A549 (cell line): ENCODE results near the gene ZBTB43. TPM values are rescaled to one million over a fixed set of nuclear protein-coding genes. Genes with fewer than 3 reads are reported as not detected.
A peak's percentile ranks its signal among the peaks of the same experiment; 100 is the strongest.

Source experiments
- ATAC-seq, 2 experiments: fragments of 200-7000 bp in 1 of 2; fragments of >200 bp in 1 of 2; cut with Nextera tagmentation in 1 of 2; cut with Tn5 transposase in 1 of 2; 3 replicates each; pipeline versions ENCODE4 v1.8.0 to v1.9.1; 2018 to 2020; ENCODE audit warnings: mild to moderate bottlenecking in 1 of 2, moderate library complexity in 1 of 2
- CTCF ChIA-PET: fragments of 300-600 bp; sonication (Branson Sonifier 250); formaldehyde crosslinking; extraction: SDS; loops from one replicate; lab custom pipeline; 2021; ENCODE audit warnings: antibody characterized with exemption, inconsistent platforms; lab: Yijun Ruan, JAX
- POLR2A ChIA-PET: fragments of 350-600 bp; formaldehyde crosslinking; extraction: SDS; loops from one replicate; lab custom pipeline; 2021; ENCODE audit warnings: antibody characterized with exemption, inconsistent platforms; lab: Yijun Ruan, JAX
- DNase-seq, 2 experiments: peaks; one replicate each; pipeline versions ENCODE4 v3.0.0 to v3.0.0-alpha.2; 2011 to 2016; ENCODE audit warnings: low read depth in 1 of 2, low spot score in 1 of 2
- FAIRE-seq: peaks from 2 replicates; lab custom pipeline; 2011; peaks lifted over from hg19 to GRCh38; lab: Jason Lieb, UNC
- H3K27ac ChIP-seq, 2 experiments: fragments of >200 bp; sonication (Bioruptor Twin); formaldehyde crosslinking; 3 replicates each; pipeline ENCODE4 v1.5.1; 2016 to 2017
- H3K4me1 ChIP-seq: fragments of >200 bp; sonication (Bioruptor Twin); formaldehyde crosslinking; 3 replicates; pipeline ENCODE4 v1.6.1; 2016
- H3K4me2 ChIP-seq: fragments of >200 bp; sonication (Bioruptor Twin); formaldehyde crosslinking; 3 replicates; pipeline ENCODE4 v1.6.1; 2016
- H3K4me3 ChIP-seq: fragments of >200 bp; sonication (Bioruptor Twin); formaldehyde crosslinking; 3 replicates; pipeline ENCODE4 v1.5.1; 2016
- H3K9me3 ChIP-seq: fragments of >200 bp; sonication (Bioruptor Twin); formaldehyde crosslinking; 3 replicates; pipeline ENCODE4 v1.6.1; 2016
- CBX8 ChIP-seq: fragments of 200-600 bp; sonication (generic); IDR thresholded peaks from 2 replicates; pipeline ENCODE4 v1.6.1; 2016
- CEBPB ChIP-seq, 2 experiments: fragments of >200 bp in 1 of 2; sonication (Bioruptor Twin) in 1 of 2; formaldehyde crosslinking in 1 of 2; IDR thresholded peaks; 2 replicates each; pipeline ENCODE4 v1.6.1; 2012 to 2016
- FOSL2 ChIP-seq, 2 experiments: fragments of 450-650 bp in 1 of 2; fragments of >200 bp in 1 of 2; sonication (Bioruptor Twin) in 1 of 2; formaldehyde crosslinking; IDR thresholded peaks; 2 replicates each; pipeline versions ENCODE4 v1.5.0 to v1.6.1; 2016 to 2020; ENCODE audit warnings: mild to moderate bottlenecking in 1 of 2, moderate library complexity in 1 of 2
- FOXS1 ChIP-seq: fragments of 250-450 bp; sonication (Bioruptor Pico); IDR thresholded peaks from 2 replicates; pipeline ENCODE4 v1.5.0; 2020; ENCODE audit warnings: mild to moderate bottlenecking, moderate library complexity
- HDAC2 ChIP-seq: fragments of 200-600 bp; sonication (generic); IDR thresholded peaks from 2 replicates; pipeline ENCODE4 v1.6.1; 2016
- HEYL ChIP-seq: fragments of 250-450 bp; sonication (Bioruptor Pico); IDR thresholded peaks from 2 replicates; pipeline ENCODE4 v1.8.0; 2021; ENCODE audit warnings: mild to moderate bottlenecking, moderate library complexity
- JUN ChIP-seq, 2 experiments: fragments of >200 bp; sonication (Bioruptor Twin); formaldehyde crosslinking; IDR thresholded peaks; 2 replicates in 1 of 2; 3 replicates in 1 of 2; pipeline ENCODE4 v1.6.1; 2016 to 2017
- KDM5A ChIP-seq: fragments of 200-600 bp; sonication (generic); IDR thresholded peaks from 2 replicates; pipeline ENCODE4 v1.6.1; 2016; ENCODE audit warnings: antibody characterized with exemption, mild to moderate bottlenecking
- MYC ChIP-seq: IDR thresholded peaks from 2 replicates; pipeline ENCODE4 v1.6.1; 2012; ENCODE audit warnings: mild to moderate bottlenecking, inconsistent platforms, low read length, improper control_type of control experiment, borderline replicate concordance
- SMC3 ChIP-seq: fragments of >200 bp; sonication (Bioruptor Twin); formaldehyde crosslinking; IDR thresholded peaks from 3 replicates; pipeline ENCODE4 v1.6.1; 2018; ENCODE audit warnings: inconsistent platforms
- TFCP2L1 ChIP-seq: fragments of 250-450 bp; sonication (Bioruptor Pico); IDR thresholded peaks from 2 replicates; pipeline ENCODE4 v1.5.0; 2021; ENCODE audit warnings: mild to moderate bottlenecking
- ZFP36 ChIP-seq: fragments of 450-650 bp; IDR thresholded peaks from 2 replicates; pipeline ENCODE4 v1.6.1; 2014; ENCODE audit warnings: borderline replicate concordance; ENCODE audit not compliant: partially characterized antibody
- ZNF302 ChIP-seq: fragments of 250-450 bp; sonication (Bioruptor Pico); IDR thresholded peaks from 2 replicates; pipeline ENCODE4 v1.9.0; 2021; ENCODE audit warnings: inconsistent platforms, mild to moderate bottlenecking, moderate library complexity
- WGBS: methylation state at CpG from one replicate; pipeline ENCODE4 v1.1.6; 2017; ENCODE audit errors: missing lambda C conversion rate; 5-methylcytosine and 5-hydroxymethylcytosine counted together
- polyA plus RNA-seq, 4 experiments: library from polyadenylated mRNA; depleted of rRNA in 3 of 4; stranded (reverse); fragments of >200 nt; fragmentation: RNase III in 1 of 4; extraction: RNeasy Plus Mini Kit Qiagen cat#74134 plus additional on column Dnase treatment in 1 of 4; gene quantifications; 2 replicates in 3 of 4; 3 replicates in 1 of 4; pipeline ENCODE4 v1.2.3, GENCODE V29; 2011 to 2017
- TF ChIP-seq, protein P1 (sequence below): IDR thresholded peaks from 2 replicates; pipeline ENCODE4 v1.6.1; 2012
- TF ChIP-seq, protein P2 (sequence below): fragments of 150-350 bp; IDR thresholded peaks from 2 replicates; pipeline ENCODE4 v1.6.1; 2014; ENCODE audit warnings: low read depth, mild to moderate bottlenecking, low read length

Gene ZBTB43
- polyA plus RNA-seq, 2 of the 4 experiments (the other 2 are of a cell fraction), result 7.7 to 11.7 TPM

DNA sequence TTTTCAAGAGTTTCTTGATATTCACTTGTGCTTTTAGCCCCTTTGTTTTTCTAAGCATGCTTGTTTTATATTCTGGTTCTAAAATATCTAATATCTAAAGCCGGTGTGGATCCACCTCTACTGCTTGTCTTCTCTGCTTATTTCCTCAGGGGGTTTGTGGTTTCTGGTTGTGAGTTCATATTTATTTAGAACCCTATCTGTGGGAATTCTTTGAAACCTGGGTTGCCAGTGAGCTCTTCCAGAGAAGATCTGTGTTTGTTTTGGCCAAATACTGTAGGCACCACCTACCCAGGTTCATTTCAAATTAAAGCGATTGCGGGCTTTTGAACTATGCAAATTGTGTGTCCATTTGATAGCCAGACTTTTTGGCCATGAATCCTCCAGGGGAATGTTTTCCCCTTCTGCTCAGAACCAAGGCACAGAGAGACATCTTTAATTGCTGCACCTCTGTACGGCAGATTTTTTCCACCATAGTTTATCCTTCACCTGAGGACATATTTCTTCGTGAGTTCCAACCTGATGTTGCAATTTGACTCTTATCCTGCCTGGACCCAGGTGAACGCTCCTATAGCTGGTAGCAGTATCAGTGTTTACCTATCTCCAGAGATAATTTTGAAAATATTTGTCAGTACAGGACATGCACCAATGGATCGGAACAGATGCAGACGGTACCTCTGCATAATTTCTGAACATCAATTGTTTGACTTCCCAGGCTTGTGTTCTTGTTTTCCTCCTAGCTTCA lies 2.4 kb upstream of the ZBTB43 start:
- H3K4me3 ChIP-seq, result no peak overlapping the region
- no peak overlapping the region for H3K4me2 ChIP-seq
- DNase-seq (no peak), ATAC-seq (no peak), FAIRE-seq (no peak)
- CTCF ChIA-PET, result interaction anchor here (1.2 to 4.9 kb wide), 4 partner anchors 21 to 304 kb away, joined by 3 to 29 read pairs (median 5); no protein-coding TSS in a partner anchor
- H3K4me1 ChIP-seq, result peaks cover 18% of the 10 kb centered on the region
- TF ChIP-seq MYC (no peak), SMC3 (no peak), ZFP36 (no peak), JUN (IDR thresholded peaks at IDR 0.05) (no peak), CBX8 (no peak), KDM5A (no peak), CEBPB (IDR thresholded peaks at IDR 0.05) (no peak), HDAC2 (no peak), HEYL (CRISPR knock-in tag) (no peak), ZNF302 (no peak)
- H3K27ac ChIP-seq, result no peak overlapping the region
- POLR2A ChIA-PET, result no interaction called here
- H3K9me3 ChIP-seq, result no peaks in the 10 kb centered on the region
- WGBS, result 54% methylated on average over 8 of the region's 8 CpGs

GRCh38 chr9:126804198-126804695 lies 593 bp upstream of the ZBTB43 start:
- FAIRE-seq (no peak), DNase-seq (no peak), ATAC-seq (no peak)
- 63% methylated on average over 16 of the region's 16 CpGs for WGBS
- ChIA-PET POLR2A (interaction anchor here (1.3 kb wide), 2 partner anchors 10 to 13 kb away, joined by 6 to 17 read pairs; no protein-coding TSS in a partner anchor), CTCF (interaction anchor here (0.6 to 2.4 kb wide), 5 partner anchors 23 to 845 kb away, joined by 3 to 12 read pairs (median 5); no protein-coding TSS in a partner anchor)
- Histone ChIP-seq H3K4me1 (peaks cover 26% of the 10 kb centered on the region), H3K9me3 (no peaks in the 10 kb centered on the region), H3K27ac (peak overlapping the region; percentile 76 to 94), H3K4me2 (peak overlapping the region; percentile 70), H3K4me3 (peak overlapping the region; percentile 73)
- no peak for TF ChIP-seq TFCP2L1

DNA sequence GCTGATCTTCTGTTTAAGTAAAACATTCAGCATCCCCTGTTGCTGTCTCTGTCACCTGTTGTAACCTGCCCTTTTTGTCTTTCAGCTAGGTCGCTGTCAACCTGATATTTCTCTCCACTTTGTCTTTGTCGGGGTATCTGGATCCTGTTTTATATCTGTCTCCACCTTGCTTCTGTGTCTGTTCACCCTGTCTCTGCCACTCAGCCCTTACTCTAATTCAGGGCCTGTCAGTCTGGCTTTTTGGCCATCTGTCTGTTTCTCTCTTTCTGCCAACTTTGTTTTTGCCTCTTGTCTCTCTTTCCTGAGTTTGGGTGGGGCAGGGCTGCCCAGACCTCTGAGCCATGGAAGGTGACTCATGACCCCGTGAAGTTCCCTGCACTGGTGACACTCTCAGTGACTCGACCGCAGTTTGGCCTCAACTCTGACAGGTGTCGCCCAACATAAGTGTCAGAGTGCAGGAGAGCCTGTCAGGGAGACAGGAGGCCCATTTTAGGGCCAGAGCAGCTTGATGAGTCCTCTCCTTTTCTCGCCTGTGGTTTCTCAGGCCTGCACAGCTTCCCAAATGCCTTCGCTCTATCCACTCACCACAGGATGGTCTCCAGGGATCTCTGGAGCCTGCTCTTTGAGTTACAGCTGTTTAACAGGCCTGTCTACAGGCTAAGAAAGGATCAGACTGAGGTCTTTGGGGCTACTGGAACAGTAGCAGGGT lies 868 bp downstream of the ZBTB43 start:
- ATAC-seq (peak; percentile 37 to 46; a peak in 5 of 6 replicates), DNase-seq (peak in 1 of 2 experiments; percentile 38), FAIRE-seq (no peak)
- H3K4me1 ChIP-seq, result peaks cover 28% of the 10 kb centered on the region
- H3K4me3 ChIP-seq, result peak overlapping the region; percentile 73
- peak overlapping the region; percentile 76 to 94 for H3K27ac ChIP-seq
- no peaks in the 10 kb centered on the region for H3K9me3 ChIP-seq
- H3K4me2 ChIP-seq, result peak overlapping the region; percentile 74
- 17% methylated on average over 8 of the region's 8 CpGs for WGBS
- POLR2A ChIA-PET, result interaction anchor here (0.5 to 1.3 kb wide), 3 partner anchors 10 to 1111 kb away, joined by 3 to 6 read pairs (median 4); partner anchors contain the start of gene ST6GALNAC4
- TF ChIP-seq FOXS1 (CRISPR knock-in tag), result no peak
- TF ChIP-seq FOSL2 (IDR thresholded peaks at IDR 0.05), result no peak
- TF ChIP-seq FOSL2 (CRISPR knock-in tag; IDR thresholded peaks at IDR 0.05), result peak; percentile 43
- TF ChIP-seq ZFP36, result no peak
- CTCF ChIA-PET, result interaction anchor here (0.6 to 2.4 kb wide), 5 partner anchors 13 to 103 kb away, joined by 3 to 12 read pairs (median 5); no protein-coding TSS in a partner anchor

DNA sequence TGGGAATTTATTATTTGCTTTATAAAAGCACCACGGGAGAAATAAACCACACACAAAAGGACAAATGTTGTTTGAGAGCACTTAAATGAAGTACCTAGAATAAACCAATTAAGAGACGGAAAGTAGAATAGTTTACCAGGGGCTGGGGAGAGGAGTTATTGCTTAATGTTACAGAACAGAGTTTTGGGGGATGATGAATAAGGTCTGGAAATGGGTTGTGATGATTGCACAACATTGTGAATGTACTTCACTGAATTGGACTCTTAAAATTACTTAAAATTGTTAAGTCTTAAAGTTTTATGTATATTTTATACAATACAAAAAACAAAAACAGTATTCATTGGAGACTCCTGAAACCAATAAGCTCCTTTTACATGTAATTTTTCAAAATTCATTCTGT lies 1.5 kb downstream of the ZBTB43 start:
- Histone ChIP-seq H3K4me2 (peak overlapping the region; percentile 74), H3K4me3 (peak overlapping the region; percentile 73), H3K4me1 (peaks cover 28% of the 10 kb centered on the region), H3K9me3 (no peaks in the 10 kb centered on the region)
- ATAC-seq (no peak), FAIRE-seq (no peak), DNase-seq (no peak)
- CTCF ChIA-PET, result no interaction called here
- no peak for TF ChIP-seq HEYL (CRISPR knock-in tag)
- TF ChIP-seq, protein P1, sequence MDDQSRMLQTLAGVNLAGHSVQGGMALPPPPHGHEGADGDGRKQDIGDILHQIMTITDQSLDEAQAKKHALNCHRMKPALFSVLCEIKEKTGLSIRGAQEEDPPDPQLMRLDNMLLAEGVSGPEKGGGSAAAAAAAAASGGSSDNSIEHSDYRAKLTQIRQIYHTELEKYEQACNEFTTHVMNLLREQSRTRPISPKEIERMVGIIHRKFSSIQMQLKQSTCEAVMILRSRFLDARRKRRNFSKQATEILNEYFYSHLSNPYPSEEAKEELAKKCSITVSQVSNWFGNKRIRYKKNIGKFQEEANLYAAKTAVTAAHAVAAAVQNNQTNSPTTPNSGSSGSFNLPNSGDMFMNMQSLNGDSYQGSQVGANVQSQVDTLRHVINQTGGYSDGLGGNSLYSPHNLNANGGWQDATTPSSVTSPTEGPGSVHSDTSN, result no peak
- TF ChIP-seq CEBPB (IDR thresholded peaks at IDR 0.05), result 0 out of 4 replicates have a peak, but pooled peaks of 1 of the 2 experiments have one; percentile 35
- TF ChIP-seq, protein P2, sequence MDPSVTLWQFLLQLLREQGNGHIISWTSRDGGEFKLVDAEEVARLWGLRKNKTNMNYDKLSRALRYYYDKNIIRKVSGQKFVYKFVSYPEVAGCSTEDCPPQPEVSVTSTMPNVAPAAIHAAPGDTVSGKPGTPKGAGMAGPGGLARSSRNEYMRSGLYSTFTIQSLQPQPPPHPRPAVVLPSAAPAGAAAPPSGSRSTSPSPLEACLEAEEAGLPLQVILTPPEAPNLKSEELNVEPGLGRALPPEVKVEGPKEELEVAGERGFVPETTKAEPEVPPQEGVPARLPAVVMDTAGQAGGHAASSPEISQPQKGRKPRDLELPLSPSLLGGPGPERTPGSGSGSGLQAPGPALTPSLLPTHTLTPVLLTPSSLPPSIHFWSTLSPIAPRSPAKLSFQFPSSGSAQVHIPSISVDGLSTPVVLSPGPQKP, result no peak
- TF ChIP-seq, all 56 proteins: peak for 1
- POLR2A ChIA-PET, result no interaction called here
- H3K27ac ChIP-seq, result no peak overlapping the region
- WGBS, result 55% methylated on average over 2 of the region's 2 CpGs
